Hepatocyte (in vitro differentiated cells): Measurements from ENCODE around the gene SLC25A13. TPM values are rescaled to one million over a fixed set of nuclear protein-coding genes. Genes with fewer than 3 reads are reported as not detected.

Source experiments
- DNase-seq: peaks from one replicate; pipeline ENCODE4 v3.0.0-alpha.2; 2016; ENCODE audit warnings: low spot score
- H2AFZ ChIP-seq: fragments of 200-600 bp; sonication (generic); 2 replicates; pipeline ENCODE4 v1.6.0; 2016; ENCODE audit warnings: antibody characterized with exemption, mild to moderate bottlenecking
- H3K27ac ChIP-seq: fragments of 200-600 bp; sonication (generic); 2 replicates; pipeline ENCODE4 v1.5.1; 2016; ENCODE audit warnings: mild to moderate bottlenecking
- H3K27me3 ChIP-seq: fragments of 200-600 bp; sonication (generic); 2 replicates; pipeline ENCODE4 v1.6.1; 2016
- H3K36me3 ChIP-seq: fragments of 200-600 bp; sonication (generic); replicated peaks from 2 replicates; pipeline ENCODE4 v1.5.1; 2016; ENCODE audit warnings: low read depth; ENCODE audit not compliant: insufficient read depth
- H3K4me1 ChIP-seq: fragments of 200-600 bp; sonication (generic); 2 replicates; pipeline ENCODE4 v1.5.1; 2016; ENCODE audit warnings: mild to moderate bottlenecking, moderate library complexity; ENCODE audit not compliant: insufficient read depth
- H3K4me2 ChIP-seq: fragments of 200-600 bp; sonication (generic); 2 replicates; pipeline ENCODE4 v1.6.0; 2016
- H3K4me3 ChIP-seq: fragments of 200-600 bp; sonication (generic); 2 replicates; pipeline ENCODE4 v1.5.1; 2016; ENCODE audit warnings: mild to moderate bottlenecking
- H3K79me2 ChIP-seq: fragments of 200-600 bp; sonication (generic); 2 replicates; pipeline ENCODE4 v1.6.0; 2017; ENCODE audit warnings: mild to moderate bottlenecking
- H3K9me2 ChIP-seq: fragments of 200-600 bp; sonication (generic); replicated peaks from 2 replicates; pipeline ENCODE4 v1.6.0; 2017; ENCODE audit warnings: mild to moderate bottlenecking; ENCODE audit not compliant: insufficient read depth
- H3K9me3 ChIP-seq: fragments of 200-600 bp; sonication (generic); 2 replicates; pipeline ENCODE4 v1.5.1; 2016; ENCODE audit warnings: low read depth, mild to moderate bottlenecking
- H4K20me1 ChIP-seq: fragments of 200-600 bp; sonication (generic); 2 replicates; pipeline ENCODE4 v1.6.0; 2016; ENCODE audit warnings: mild to moderate bottlenecking; ENCODE audit not compliant: insufficient read depth, poor library complexity, severe bottlenecking
- EZH2 ChIP-seq: fragments of 200-600 bp; sonication (generic); IDR thresholded peaks from 2 replicates; pipeline ENCODE4 v1.6.1; 2016; ENCODE audit warnings: antibody characterized with exemption, mild to moderate bottlenecking, borderline replicate concordance
- EZH2phosphoT487 ChIP-seq: fragments of 200-600 bp; sonication (generic); IDR thresholded peaks from one replicate; pipeline ENCODE4 v1.6.1; 2018; ENCODE audit warnings: antibody characterized with exemption, mild to moderate bottlenecking, low read depth, moderate library complexity; ENCODE audit not compliant: unreplicated experiment, severe bottlenecking
- WGBS: methylation state at CpG from one replicate; pipeline ENCODE4 v1.1.6; 2016; ENCODE audit warnings: low lambda C conversion rate; ENCODE audit errors: missing lambda C conversion rate; 5-methylcytosine and 5-hydroxymethylcytosine counted together
- polyA plus RNA-seq: library from polyadenylated mRNA; unstranded; fragments of >200 nt; fragmentation: Nextera tagmentation; extraction: Ambion mirVana; gene quantifications from 2 replicates; pipeline ENCODE4 v1.2.1, GENCODE V29; 2016
- total RNA-seq: library from RNA; depleted of rRNA; stranded (reverse); fragments of >200 nt; gene quantifications from 2 replicates; pipeline ENCODE4 v1.2.3, GENCODE V29; 2014
- TF ChIP-seq, protein P1 (sequence below): fragments of 200-600 bp; sonication (generic); IDR thresholded peaks from 2 replicates; pipeline ENCODE4 v1.5.1; 2016; ENCODE audit warnings: antibody characterized with exemption, mild to moderate bottlenecking; ENCODE audit not compliant: poor library complexity

Gene SLC25A13
- total and polyA plus RNA-seq, 2 experiments from 2014 or later: 37.5 to 55.1 TPM

DNA sequence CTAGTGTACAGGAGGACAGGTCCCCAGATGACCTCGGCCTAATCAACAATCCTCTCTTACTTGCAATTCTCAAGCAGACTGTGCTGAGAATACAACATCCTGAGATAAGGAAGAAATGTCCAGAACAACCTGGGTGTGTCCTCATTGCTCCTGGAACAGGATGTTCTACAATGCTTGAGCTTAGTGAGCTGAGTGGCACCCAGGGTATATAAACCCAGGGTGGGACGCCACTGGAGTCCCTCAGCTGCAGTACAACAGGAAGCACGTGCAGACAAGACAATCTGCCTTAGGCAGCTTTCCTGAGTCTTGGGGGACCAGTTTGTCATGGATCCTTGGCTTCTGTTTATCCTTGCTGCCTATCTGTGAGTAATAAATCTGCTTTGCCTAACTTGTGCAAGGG is 27.7 kb upstream of the SLC25A13 start:
- Histone ChIP-seq H3K4me1 (no peaks in the 10 kb centered on the region), H2AFZ (no peak overlapping the region), H3K36me3 (no peaks in the 10 kb centered on the region), H3K4me3 (no peak overlapping the region), H3K9me3 (no peaks in the 10 kb centered on the region), H4K20me1 (no peaks in the 10 kb centered on the region), H3K27me3 (no peaks in the 10 kb centered on the region), H3K4me2 (peak overlapping the region; percentile 40), H3K79me2 (no peaks in the 10 kb centered on the region), H3K9me2 (no peaks in the 10 kb centered on the region), H3K27ac (peak overlapping the region; percentile 43)
- DNase-seq: peak; percentile 65
- TF ChIP-seq EZH2 (no peak), EZH2phosphoT487 (no peak)
- TF ChIP-seq, protein P1, sequence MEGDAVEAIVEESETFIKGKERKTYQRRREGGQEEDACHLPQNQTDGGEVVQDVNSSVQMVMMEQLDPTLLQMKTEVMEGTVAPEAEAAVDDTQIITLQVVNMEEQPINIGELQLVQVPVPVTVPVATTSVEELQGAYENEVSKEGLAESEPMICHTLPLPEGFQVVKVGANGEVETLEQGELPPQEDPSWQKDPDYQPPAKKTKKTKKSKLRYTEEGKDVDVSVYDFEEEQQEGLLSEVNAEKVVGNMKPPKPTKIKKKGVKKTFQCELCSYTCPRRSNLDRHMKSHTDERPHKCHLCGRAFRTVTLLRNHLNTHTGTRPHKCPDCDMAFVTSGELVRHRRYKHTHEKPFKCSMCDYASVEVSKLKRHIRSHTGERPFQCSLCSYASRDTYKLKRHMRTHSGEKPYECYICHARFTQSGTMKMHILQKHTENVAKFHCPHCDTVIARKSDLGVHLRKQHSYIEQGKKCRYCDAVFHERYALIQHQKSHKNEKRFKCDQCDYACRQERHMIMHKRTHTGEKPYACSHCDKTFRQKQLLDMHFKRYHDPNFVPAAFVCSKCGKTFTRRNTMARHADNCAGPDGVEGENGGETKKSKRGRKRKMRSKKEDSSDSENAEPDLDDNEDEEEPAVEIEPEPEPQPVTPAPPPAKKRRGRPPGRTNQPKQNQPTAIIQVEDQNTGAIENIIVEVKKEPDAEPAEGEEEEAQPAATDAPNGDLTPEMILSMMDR: no peak
- WGBS: 70% methylated on average over 3 of the region's 3 CpGs

DNA sequence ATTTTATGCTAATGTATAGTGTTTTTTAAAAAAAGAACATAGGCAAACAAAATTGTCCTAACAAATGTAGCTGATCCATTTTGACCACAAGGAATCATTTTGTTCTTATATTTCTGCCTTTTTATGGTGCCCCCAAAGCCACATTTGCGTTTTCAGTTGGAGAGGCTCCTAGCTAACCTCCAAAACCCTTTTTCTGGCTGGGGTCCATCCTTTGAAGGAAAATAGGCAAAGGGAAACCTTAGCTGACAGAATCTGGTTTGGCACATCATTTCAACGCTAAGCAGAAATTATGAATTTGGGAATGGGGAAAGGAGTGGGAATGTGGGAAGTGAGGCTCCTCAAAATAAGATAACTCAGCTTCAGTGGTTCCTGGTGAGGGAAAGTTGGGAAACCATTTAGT is 25.6 kb upstream of the SLC25A13 start:
- Histone ChIP-seq H3K27ac (no peak overlapping the region), H3K4me2 (no peak overlapping the region), H2AFZ (no peak overlapping the region), H3K4me3 (no peak overlapping the region), H3K36me3 (no peaks in the 10 kb centered on the region), H3K27me3 (no peaks in the 10 kb centered on the region), H3K4me1 (no peaks in the 10 kb centered on the region), H3K79me2 (no peaks in the 10 kb centered on the region), H3K9me3 (no peaks in the 10 kb centered on the region), H4K20me1 (no peaks in the 10 kb centered on the region), H3K9me2 (no peaks in the 10 kb centered on the region)
- WGBS: 87% methylated on average over 2 of the region's 2 CpGs
- no peak for DNase-seq
- TF ChIP-seq EZH2 (no peak), EZH2phosphoT487 (no peak)
- TF ChIP-seq, protein P1: no peak

DNA sequence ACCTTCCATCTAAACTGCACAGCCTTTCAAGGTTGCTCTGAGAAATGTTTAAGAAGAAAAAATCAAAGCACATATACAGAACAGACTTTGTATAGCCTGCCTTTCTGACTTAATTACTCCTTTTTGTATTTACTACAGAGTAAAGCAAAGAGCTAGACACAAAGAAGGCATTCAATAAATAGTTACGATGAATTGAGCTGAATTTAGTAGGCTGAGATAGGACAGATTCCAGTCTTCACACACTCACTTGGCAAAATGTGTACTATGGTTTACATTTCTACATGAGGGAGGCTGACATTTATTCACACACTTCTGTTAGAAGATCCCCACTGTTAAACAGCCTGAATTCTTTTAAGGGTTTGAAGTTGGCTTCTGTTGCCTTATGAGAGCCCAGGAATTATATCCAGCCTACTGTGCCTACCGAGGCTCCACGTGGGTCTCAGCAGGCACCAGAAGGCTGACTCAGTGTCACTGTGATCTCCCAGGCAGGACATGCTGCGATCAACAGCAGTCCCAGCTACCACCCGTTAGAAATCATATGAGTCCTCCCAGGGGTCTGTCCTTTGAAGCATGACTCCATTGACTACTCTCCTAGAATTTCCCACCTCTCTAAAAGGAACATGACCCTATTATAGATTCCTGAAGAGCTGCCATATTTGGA is 24.5 kb upstream of the SLC25A13 start:
- Histone ChIP-seq H3K9me3 (no peaks in the 10 kb centered on the region), H3K9me2 (no peaks in the 10 kb centered on the region), H4K20me1 (no peaks in the 10 kb centered on the region), H3K36me3 (no peaks in the 10 kb centered on the region), H3K27ac (no peak overlapping the region), H3K79me2 (no peaks in the 10 kb centered on the region), H3K4me2 (no peak overlapping the region), H3K27me3 (no peaks in the 10 kb centered on the region), H2AFZ (no peak overlapping the region), H3K4me1 (no peaks in the 10 kb centered on the region), H3K4me3 (no peak overlapping the region)
- TF ChIP-seq EZH2phosphoT487: no peak
- TF ChIP-seq, protein P1: no peak
- TF ChIP-seq EZH2: no peak
- DNase-seq: no peak
- 66% methylated on average over 5 of the region's 5 CpGs for WGBS
